HG03575 (cell line): ENCODE data around the gene HEPHL1.
"Not testable (repeated sequence)": the region's sequence is repeated elsewhere in the genome, so short reads cannot be mapped to it uniquely, and the experiment has no call there.

Experiments
- ATAC-seq: cut with Tn5 transposase; IDR thresholded peaks from one replicate; pipeline ENCODE4 v1.9.1; 2021; ENCODE audit not compliant: unreplicated experiment, insufficient number of reproducible peaks, low FRiP score; ENCODE audit errors: extremely low read depth

Gene HEPHL1

GRCh38 chr11:94062360-94062759 is 41.2 kb downstream of the HEPHL1 start:
- ATAC-seq, result no peak

DNA sequence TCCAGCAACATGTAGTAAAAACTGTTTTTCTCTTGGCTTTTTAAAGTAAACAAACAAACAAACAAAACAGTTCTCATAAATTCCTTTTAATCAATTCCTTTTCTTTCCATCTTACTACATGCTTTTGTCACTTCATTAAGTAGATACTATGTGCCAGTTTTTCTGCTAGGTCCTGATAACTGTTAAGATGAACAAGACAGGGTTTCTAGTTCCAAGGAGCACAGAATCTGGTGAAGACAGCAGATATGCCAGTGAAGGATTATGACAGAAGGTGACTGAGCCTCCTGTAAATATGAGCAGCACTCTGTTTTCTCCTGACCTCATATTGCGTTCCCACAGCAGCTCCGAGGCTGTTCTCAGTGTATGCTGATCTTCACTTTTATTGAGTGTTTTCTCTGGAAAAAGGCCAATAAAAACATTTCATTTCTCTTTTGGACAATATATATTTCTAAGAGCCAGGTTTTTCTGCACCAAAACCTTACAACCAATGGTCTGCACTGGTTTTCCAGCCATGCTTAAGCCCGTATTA is 45.8 kb downstream of the HEPHL1 start:
- no peak for ATAC-seq

- no peak for ATAC-seq
These were observed 47.6 kb downstream of the HEPHL1 start for GRCh38 chr11:94068764-94069163.

DNA sequence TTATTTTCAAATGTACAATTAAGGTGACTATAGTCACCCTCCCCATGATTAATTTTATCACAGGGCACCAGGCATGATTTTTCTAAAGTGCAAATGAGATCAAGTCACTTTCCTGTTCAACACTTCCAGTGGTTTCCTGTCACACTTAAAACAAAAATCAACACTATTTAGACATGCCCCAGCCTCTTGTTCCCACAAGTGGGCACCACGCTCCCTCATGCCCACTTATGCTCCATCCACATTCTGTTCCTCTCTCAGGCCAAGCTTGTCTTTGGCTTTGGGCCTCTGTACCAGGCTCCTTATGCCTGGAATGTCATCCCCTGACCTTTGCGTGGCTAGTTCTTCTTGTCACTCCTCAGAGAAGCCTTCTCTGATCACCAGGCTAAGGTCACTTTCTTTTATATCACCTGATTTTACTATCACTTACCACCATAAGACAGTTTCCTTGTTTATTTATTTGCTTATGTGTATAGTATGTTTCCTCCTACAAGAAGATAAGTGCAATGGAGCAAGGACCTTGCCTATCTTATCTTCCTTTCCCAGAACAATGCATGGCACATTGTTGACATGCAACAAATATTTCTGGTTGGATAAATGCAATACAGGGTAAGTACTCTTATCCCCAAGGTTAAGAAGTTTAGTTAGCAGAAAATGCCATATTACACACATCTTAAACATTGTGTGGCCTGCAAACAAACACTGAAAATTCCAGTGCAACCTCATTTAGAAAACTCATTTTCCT is 56.6 kb downstream of the HEPHL1 start:
- ATAC-seq, result no peak

- no peak for ATAC-seq
These were observed 63.0 kb downstream of the HEPHL1 start for GRCh38 chr11:94084164-94084563.

- ATAC-seq, result no peak
These were observed 67.8 kb downstream of the HEPHL1 start for GRCh38 chr11:94088906-94089305.

- ATAC-seq, result no peak
These were observed 68.2 kb downstream of the HEPHL1 start for GRCh38 chr11:94089341-94089740.

DNA sequence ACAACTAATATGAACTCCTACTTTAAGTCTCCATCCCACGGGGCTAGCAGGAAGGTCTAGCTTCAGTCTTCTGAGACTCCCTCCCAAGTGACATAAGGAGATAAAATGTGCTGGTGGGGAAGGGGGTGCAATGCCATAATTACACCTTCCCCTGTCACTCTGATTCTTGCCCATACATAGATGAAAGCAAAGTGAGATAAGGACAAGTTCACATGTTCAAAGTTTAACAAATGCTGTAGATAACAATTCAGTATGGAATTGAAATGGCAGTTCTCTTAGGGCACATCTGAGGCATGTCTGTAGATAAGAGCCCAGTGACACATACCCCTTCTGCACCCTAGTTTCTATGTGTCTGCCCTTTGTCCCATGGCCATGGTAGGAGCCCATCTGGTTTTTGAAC is 69.2 kb downstream of the HEPHL1 start:
- no peak for ATAC-seq

- no peak for ATAC-seq
These were observed 69.9 kb downstream of the HEPHL1 start for GRCh38 chr11:94091091-94091490.

DNA sequence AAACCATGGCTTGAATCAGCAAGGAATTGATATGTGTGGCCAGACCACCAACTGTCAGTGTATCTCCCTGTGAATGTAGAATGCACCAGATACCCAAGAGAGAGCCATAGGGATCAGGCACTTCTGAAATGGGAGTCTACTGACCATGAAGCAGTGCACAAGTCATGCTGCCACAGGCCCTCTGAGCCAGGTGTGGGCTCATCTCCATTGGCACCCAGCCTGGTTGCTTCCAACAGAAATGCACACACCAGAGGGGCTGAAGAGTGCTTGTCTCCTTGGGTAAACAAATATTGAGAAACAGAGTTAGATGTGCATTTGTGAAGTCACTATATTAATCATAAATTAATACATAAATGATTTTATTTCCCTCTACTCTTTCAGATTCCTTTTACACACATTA is 79.1 kb downstream of the HEPHL1 start:
- no peak for ATAC-seq

GRCh38 chr11:94103471-94103870 is 82.3 kb downstream of the HEPHL1 start:
- ATAC-seq, result no peak

DNA sequence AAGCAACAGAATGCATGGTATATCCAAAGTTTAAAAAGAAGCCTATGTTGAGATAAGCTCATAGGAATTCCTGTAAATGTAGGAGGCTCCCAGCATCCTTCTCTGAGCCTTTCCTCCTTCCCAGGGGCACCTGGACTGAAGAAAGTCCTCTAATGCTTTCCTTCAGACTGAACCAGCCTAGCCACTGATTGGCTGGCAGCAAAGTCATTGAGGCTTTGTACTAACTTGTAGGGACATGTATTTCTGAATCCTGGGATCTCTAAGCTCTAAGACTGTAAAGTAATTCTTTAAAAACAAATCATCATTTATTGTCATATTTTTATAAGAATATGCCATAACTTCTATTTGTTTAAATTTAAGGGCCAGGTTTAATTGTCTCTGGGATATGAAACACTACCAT is 83.6 kb downstream of the HEPHL1 start:
- no peak for ATAC-seq

- ATAC-seq, result no peak
These were observed 85.6 kb downstream of the HEPHL1 start for GRCh38 chr11:94106716-94107115.

DNA sequence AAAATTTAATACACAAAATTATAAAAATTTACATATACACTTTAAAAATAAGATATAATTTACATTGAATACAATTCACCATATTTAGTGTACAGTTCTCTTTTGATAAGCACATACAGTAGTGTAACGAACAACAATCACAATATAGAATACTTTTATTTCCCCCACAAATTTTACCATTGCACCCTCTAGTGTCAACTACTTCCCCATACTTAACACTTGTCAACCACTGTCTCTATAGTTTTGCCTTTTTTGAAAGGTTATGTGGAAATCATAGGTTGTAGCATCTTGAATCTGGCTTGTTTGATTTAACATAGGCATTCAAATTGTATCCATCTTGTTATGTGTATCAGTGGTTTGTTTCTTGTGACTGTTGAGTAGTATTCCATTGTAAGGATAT is 86.2 kb downstream of the HEPHL1 start:
- no peak for ATAC-seq

DNA sequence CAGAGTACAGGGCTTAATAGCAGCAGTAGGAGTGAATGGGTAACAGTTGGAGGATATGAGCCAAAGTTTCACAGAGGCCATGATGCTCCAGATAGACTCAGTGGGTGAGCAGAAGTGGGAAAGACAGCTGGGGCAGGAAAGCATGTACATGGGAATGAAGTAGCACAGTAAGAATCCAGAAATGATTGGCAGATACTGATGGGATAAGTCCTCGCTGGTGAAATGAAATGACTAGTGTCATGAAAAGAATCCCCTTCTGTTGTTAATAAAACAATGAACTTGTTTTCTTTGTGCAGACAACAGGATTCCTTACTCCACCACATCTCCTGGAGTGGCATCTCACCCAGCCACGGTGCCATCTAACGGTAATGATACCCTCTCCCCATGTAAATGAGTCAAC is 90.1 kb downstream of the HEPHL1 start:
- ATAC-seq, result no peak

DNA sequence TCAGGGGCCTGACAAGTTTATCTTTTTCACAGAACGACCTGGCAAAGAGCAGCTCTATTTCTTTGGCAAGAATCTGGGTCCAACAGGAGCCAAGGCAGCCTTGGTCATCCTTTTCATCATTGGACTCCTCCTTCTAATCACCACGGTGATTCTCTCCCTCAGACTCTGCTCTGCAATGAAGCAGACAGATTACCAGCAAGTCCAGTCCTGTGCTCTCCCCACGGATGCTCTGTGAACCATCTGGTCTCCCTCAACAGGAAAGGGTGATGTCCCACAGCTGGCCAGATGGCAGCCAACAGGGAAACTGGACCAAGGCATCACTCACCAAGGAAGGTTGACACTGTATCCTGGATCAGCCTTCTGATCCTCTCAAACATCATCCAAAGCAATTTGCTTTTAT is 90.5 kb downstream of the HEPHL1 start:
- ATAC-seq, result no peak

GRCh38 chr11:94112206-94112953 is 91.2 kb downstream of the HEPHL1 start:
- ATAC-seq, result no peak

GRCh38 chr11:94117197-94117574 is 96.0 kb downstream of the HEPHL1 start:
- no peak for ATAC-seq

DNA sequence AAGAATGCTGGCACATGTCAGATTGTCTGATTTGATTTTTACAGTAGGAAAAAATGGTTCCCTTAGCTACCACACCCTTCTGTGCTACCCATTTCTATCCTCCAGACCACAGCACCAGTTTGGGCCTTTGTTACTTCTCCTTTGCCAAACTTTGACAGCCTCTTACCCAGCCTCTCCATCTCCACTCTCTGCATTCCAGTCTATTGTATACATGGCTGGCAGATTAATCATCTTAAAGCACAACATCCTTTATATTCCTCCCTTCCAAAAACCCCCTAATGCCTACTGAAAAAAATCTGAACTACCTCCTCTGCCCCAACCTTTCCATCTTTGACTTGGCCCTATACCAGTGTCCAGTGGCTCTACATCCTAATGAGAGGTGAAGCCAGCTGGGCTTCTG is 96.7 kb downstream of the HEPHL1 start:
- no peak for ATAC-seq

DNA sequence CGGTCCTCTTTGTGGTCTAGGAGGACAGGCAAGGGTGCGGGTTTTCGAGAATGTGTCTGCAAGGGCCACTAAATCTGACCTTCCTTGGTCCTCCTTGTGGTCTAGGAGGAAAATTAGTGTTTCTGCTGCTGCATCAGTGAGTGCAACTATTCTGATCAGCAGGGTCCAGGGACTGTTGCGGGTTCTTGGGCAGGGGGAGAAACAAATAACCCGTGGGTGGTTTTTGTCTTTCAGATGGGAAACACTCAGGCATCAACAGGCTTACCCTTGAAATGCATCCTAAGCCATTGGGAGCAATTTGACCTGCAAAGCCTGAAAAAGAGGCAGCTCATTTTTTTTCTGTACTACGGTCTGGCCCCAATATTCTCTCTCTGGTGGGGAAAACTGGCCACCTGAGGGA is 98.5 kb downstream of the HEPHL1 start:
- ATAC-seq, result not testable (repeated sequence)
